Astrocyte (in vitro differentiated cells and primary cell): ENCODE data around the gene RNF144A. TPM values are rescaled to one million over a fixed set of nuclear protein-coding genes. Genes with fewer than 3 reads are reported as not detected.

Experiments used
- DNase-seq: peaks from one replicate; pipeline ENCODE4 v3.0.0-alpha.2; 2010; ENCODE audit warnings: low read depth
- FAIRE-seq: peaks from 2 replicates; lab custom pipeline; 2011; peaks lifted over from hg19 to GRCh38; lab: Jason Lieb, UNC
- H2AFZ ChIP-seq: 2 replicates; pipeline ENCODE4 v1.6.0; 2012; ENCODE audit warnings: low read depth, low read length, inconsistent platforms
- H3K27ac ChIP-seq: 2 replicates; pipeline ENCODE4 v1.5.1; 2011; ENCODE audit warnings: low read depth, low read length, inconsistent platforms
- H3K27me3 ChIP-seq: 2 replicates; pipeline ENCODE4 v1.6.0; 2011; ENCODE audit warnings: low read length, inconsistent platforms; ENCODE audit not compliant: insufficient read depth
- H3K36me3 ChIP-seq: 2 replicates; pipeline ENCODE4 v1.5.1; 2011; ENCODE audit warnings: low read length, inconsistent platforms; ENCODE audit not compliant: insufficient read depth
- H3K4me1 ChIP-seq: 2 replicates; pipeline ENCODE4 v1.5.1; 2011; ENCODE audit warnings: low read length, inconsistent platforms; ENCODE audit not compliant: insufficient read depth
- H3K4me2 ChIP-seq: 2 replicates; pipeline ENCODE4 v1.6.0; 2012; ENCODE audit warnings: low read length, inconsistent platforms
- H3K4me3 ChIP-seq: 2 replicates; pipeline ENCODE4 v1.5.1; 2011; ENCODE audit warnings: low read depth, mild to moderate bottlenecking, low read length, inconsistent platforms; ENCODE audit not compliant: insufficient read depth
- H3K79me2 ChIP-seq: 2 replicates; pipeline ENCODE4 v1.6.0; 2012; ENCODE audit warnings: mild to moderate bottlenecking, low read length, inconsistent platforms; ENCODE audit not compliant: insufficient read depth
- H3K9ac ChIP-seq: 2 replicates; pipeline ENCODE4 v1.6.0; 2012; ENCODE audit warnings: mild to moderate bottlenecking, low read length, inconsistent platforms
- H3K9me3 ChIP-seq: 2 replicates; pipeline ENCODE4 v1.5.1; 2012; ENCODE audit warnings: low read depth, mild to moderate bottlenecking, low read length, inconsistent platforms; ENCODE audit not compliant: insufficient read depth
- H4K20me1 ChIP-seq: 2 replicates; pipeline ENCODE4 v1.6.0; 2012; ENCODE audit warnings: low read length, inconsistent platforms; ENCODE audit not compliant: insufficient read depth
- H3K27ac Mint-ChIP-seq: one replicate; pipeline ENCODE4 v1.8.0; 2021; ENCODE audit warnings: mild to moderate bottlenecking, mixed read lengths; ENCODE audit not compliant: unreplicated experiment
- H3K27me3 Mint-ChIP-seq: one replicate; pipeline ENCODE4 v1.8.0; 2021; ENCODE audit warnings: low read depth, mixed read lengths; ENCODE audit not compliant: unreplicated experiment
- H3K36me3 Mint-ChIP-seq: one replicate; pipeline ENCODE4 v1.8.0; 2021; ENCODE audit warnings: low read depth, mixed read lengths; ENCODE audit not compliant: unreplicated experiment
- H3K4me1 Mint-ChIP-seq: one replicate; pipeline ENCODE4 v1.8.0; 2021; ENCODE audit warnings: low read depth, mixed read lengths; ENCODE audit not compliant: unreplicated experiment
- H3K4me3 Mint-ChIP-seq: one replicate; pipeline ENCODE4 v1.8.0; 2021; ENCODE audit warnings: mild to moderate bottlenecking, moderate library complexity, mixed read lengths; ENCODE audit not compliant: unreplicated experiment
- H3K9me3 Mint-ChIP-seq: one replicate; pipeline ENCODE4 v1.8.0; 2021; ENCODE audit warnings: mild to moderate bottlenecking, mixed read lengths; ENCODE audit not compliant: unreplicated experiment
- CTCF ChIP-seq: IDR thresholded peaks from 2 replicates; pipeline ENCODE4 v1.5.1; 2011; ENCODE audit warnings: low read depth, mild to moderate bottlenecking, inconsistent platforms, low read length, moderate library complexity; ENCODE audit not compliant: insufficient read depth
- EZH2 ChIP-seq: IDR thresholded peaks from 2 replicates; pipeline ENCODE4 v1.6.1; 2012; ENCODE audit warnings: mild to moderate bottlenecking, low read length, inconsistent platforms; ENCODE audit not compliant: insufficient read depth
- total RNA-seq: library from RNA; stranded (reverse); gene quantifications from 2 replicates; pipeline ENCODE4 v1.2.1, GENCODE V29; 2021

RNF144A gene
- total RNA-seq, 1 donor from 2014 or later, result 4.9 TPM

GRCh38 chr2:7061921-7062320 is 144.7 kb downstream of the RNF144A start:
- FAIRE-seq (no peak), DNase-seq (no peak)
- Histone ChIP-seq H3K27me3 (no peaks in the 10 kb centered on the region), H3K4me3 (no peak overlapping the region), H2AFZ (no peak overlapping the region), H3K36me3 (no peaks in the 10 kb centered on the region), H4K20me1 (no peaks in the 10 kb centered on the region), H3K9me3 (no peaks in the 10 kb centered on the region), H3K4me1 (no peaks in the 10 kb centered on the region), H3K4me2 (no peak overlapping the region), H3K27ac (no peak overlapping the region), H3K9ac (no peak overlapping the region), H3K79me2 (no peaks in the 10 kb centered on the region)
- H3K4me3 Mint-ChIP-seq, result no peak overlapping the region
- H3K9me3 Mint-ChIP-seq, result peaks cover 8% of the 10 kb centered on the region
- H3K27ac Mint-ChIP-seq, result no peak overlapping the region
- TF ChIP-seq EZH2 (no peak), CTCF (no peak)
- no peaks in the 10 kb centered on the region for H3K36me3 Mint-ChIP-seq
- no peaks in the 10 kb centered on the region for H3K27me3 Mint-ChIP-seq
- H3K4me1 Mint-ChIP-seq, result no peaks in the 10 kb centered on the region

- H3K4me3 Mint-ChIP-seq, result no peak overlapping the region
- TF ChIP-seq EZH2 (no peak), CTCF (no peak)
- Histone ChIP-seq H3K79me2 (no peaks in the 10 kb centered on the region), H3K27ac (no peak overlapping the region), H4K20me1 (no peaks in the 10 kb centered on the region), H3K4me1 (no peaks in the 10 kb centered on the region), H3K9ac (no peak overlapping the region), H3K27me3 (no peaks in the 10 kb centered on the region), H2AFZ (no peak overlapping the region), H3K4me2 (no peak overlapping the region), H3K9me3 (no peaks in the 10 kb centered on the region), H3K36me3 (no peaks in the 10 kb centered on the region), H3K4me3 (no peak overlapping the region)
- FAIRE-seq (no peak), DNase-seq (no peak)
- no peak overlapping the region for H3K27ac Mint-ChIP-seq
- H3K27me3 Mint-ChIP-seq, result no peaks in the 10 kb centered on the region
- peaks cover 8% of the 10 kb centered on the region for H3K9me3 Mint-ChIP-seq
- no peaks in the 10 kb centered on the region for H3K4me1 Mint-ChIP-seq
- H3K36me3 Mint-ChIP-seq, result no peaks in the 10 kb centered on the region
Measured at GRCh38 chr2:7063789-7064188, 146.6 kb downstream of the RNF144A start.

GRCh38 chr2:7068457-7068856 is 151.2 kb downstream of the RNF144A start:
- Histone ChIP-seq H3K27ac (no peak overlapping the region), H3K4me2 (no peak overlapping the region), H3K9me3 (no peaks in the 10 kb centered on the region), H4K20me1 (no peaks in the 10 kb centered on the region), H2AFZ (no peak overlapping the region), H3K79me2 (no peaks in the 10 kb centered on the region), H3K9ac (no peak overlapping the region), H3K27me3 (no peaks in the 10 kb centered on the region), H3K36me3 (no peaks in the 10 kb centered on the region), H3K4me3 (no peak overlapping the region), H3K4me1 (no peaks in the 10 kb centered on the region)
- H3K36me3 Mint-ChIP-seq, result no peaks in the 10 kb centered on the region
- peaks cover 9% of the 10 kb centered on the region for H3K9me3 Mint-ChIP-seq
- no peaks in the 10 kb centered on the region for H3K4me1 Mint-ChIP-seq
- DNase-seq (no peak), FAIRE-seq (no peak)
- no peak overlapping the region for H3K27ac Mint-ChIP-seq
- H3K4me3 Mint-ChIP-seq, result no peak overlapping the region
- TF ChIP-seq EZH2 (no peak), CTCF (no peak)
- H3K27me3 Mint-ChIP-seq, result no peaks in the 10 kb centered on the region
